OCI-LY3 (cell line): Measurements from ENCODE around the gene ARHGAP25.

Experiments
- EZH2phosphoT487 ChIP-seq: fragments of 200-600 bp; shearing (Covaris generic); IDR thresholded peaks from 2 replicates; pipeline ENCODE4 v1.6.1; 2018; ENCODE audit warnings: antibody characterized with exemption, mixed run types, low read depth
- TF ChIP-seq, protein P1 (sequence below): fragments of 200-600, 300-600 bp; sonication (generic); IDR thresholded peaks from 2 replicates; pipeline ENCODE4 v1.5.1; 2014; ENCODE audit warnings: antibody characterized with exemption, low read length, low read depth

DNA sequence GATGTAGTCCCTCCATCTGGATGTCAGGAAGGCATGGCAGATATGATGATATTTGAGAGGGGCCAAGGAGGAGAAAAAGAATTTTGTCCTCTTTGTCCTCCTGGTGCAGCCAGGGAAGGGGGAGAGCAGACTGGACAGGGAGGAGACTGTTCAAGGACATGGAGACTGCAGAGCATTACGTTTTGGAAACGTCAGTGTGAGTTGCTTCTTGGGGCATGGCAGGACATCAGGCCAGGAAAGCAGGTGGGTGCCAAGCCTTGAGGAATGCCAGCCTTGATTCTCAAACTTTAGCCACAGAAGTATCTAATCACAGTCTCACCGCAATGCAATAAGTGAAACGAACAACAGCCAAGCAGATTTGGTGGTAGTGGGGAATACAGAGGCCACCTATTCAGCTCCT lies 70.4 kb downstream of the ARHGAP25 start:
- TF ChIP-seq, protein P1, sequence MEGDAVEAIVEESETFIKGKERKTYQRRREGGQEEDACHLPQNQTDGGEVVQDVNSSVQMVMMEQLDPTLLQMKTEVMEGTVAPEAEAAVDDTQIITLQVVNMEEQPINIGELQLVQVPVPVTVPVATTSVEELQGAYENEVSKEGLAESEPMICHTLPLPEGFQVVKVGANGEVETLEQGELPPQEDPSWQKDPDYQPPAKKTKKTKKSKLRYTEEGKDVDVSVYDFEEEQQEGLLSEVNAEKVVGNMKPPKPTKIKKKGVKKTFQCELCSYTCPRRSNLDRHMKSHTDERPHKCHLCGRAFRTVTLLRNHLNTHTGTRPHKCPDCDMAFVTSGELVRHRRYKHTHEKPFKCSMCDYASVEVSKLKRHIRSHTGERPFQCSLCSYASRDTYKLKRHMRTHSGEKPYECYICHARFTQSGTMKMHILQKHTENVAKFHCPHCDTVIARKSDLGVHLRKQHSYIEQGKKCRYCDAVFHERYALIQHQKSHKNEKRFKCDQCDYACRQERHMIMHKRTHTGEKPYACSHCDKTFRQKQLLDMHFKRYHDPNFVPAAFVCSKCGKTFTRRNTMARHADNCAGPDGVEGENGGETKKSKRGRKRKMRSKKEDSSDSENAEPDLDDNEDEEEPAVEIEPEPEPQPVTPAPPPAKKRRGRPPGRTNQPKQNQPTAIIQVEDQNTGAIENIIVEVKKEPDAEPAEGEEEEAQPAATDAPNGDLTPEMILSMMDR = no peak
- TF ChIP-seq EZH2phosphoT487 = no peak
